Panc1 (cell line): ENCODE measurements around the gene NCAPH2. TPM values are rescaled to one million over a fixed set of nuclear protein-coding genes. Genes with fewer than 3 reads are reported as not detected.

Experiments used
- ATAC-seq: fragments of 200-7000 bp; cut with Tn5 transposase; 2 replicates; pipeline ENCODE4 v1.9.1; 2020; ENCODE audit warnings: mild to moderate bottlenecking, moderate library complexity
- BruUV-seq: library from RNA; stranded (reverse); fragments of 400-500 nt; replicated peaks from 2 replicates; lab custom pipeline; 2021; lab: Mats Ljungman, UMichigan
- CTCF ChIA-PET: fragments of 300-600 bp; sonication (Branson Sonifier 250); formaldehyde crosslinking; loops from one replicate; lab custom pipeline; 2022; ENCODE audit warnings: antibody characterized with exemption; lab: Charles Lee
- POLR2A ChIA-PET: fragments of 300-600 bp; sonication (Branson Sonifier 250); formaldehyde crosslinking; loops from one replicate; lab custom pipeline; 2022; ENCODE audit warnings: antibody characterized with exemption; lab: Charles Lee
- DNase-seq: peaks from one replicate; pipeline ENCODE4 v3.0.0-alpha.2; 2010; ENCODE audit warnings: low read depth, low spot score
- H3K27ac ChIP-seq: 2 replicates; pipeline ENCODE4 v1.5.1; 2011; ENCODE audit warnings: mild to moderate bottlenecking, low read length, inconsistent platforms
- H3K27me3 ChIP-seq: fragments of 200-500 bp; sonication (Bioruptor generic); 2 replicates; pipeline ENCODE4 v1.6.0; 2014; ENCODE audit warnings: low read length, inconsistent platforms; ENCODE audit not compliant: control insufficient read depth, insufficient read depth
- H3K36me3 ChIP-seq: fragments of 200-500 bp; sonication (Bioruptor generic); 2 replicates; pipeline ENCODE4 v1.5.1; 2014; ENCODE audit warnings: inconsistent platforms, mild to moderate bottlenecking, low read length, moderate library complexity; ENCODE audit not compliant: control insufficient read depth, insufficient read depth
- H3K4me1 ChIP-seq: 2 replicates; pipeline ENCODE4 v1.5.1; 2011; ENCODE audit warnings: inconsistent platforms, mild to moderate bottlenecking, low read length, moderate library complexity; ENCODE audit not compliant: control insufficient read depth, insufficient read depth
- H3K4me3 ChIP-seq, 2 experiments: 2 replicates each; pipeline ENCODE4 v1.5.1; 2011 to 2012; ENCODE audit warnings: low read depth in 2 of 2, low read length in 2 of 2, mild to moderate bottlenecking in 2 of 2, inconsistent platforms in 1 of 2, moderate library complexity in 1 of 2
- H3K9me3 ChIP-seq: fragments of 200-500 bp; sonication (Bioruptor generic); 2 replicates; pipeline ENCODE4 v1.5.1; 2014; ENCODE audit warnings: low read depth, mild to moderate bottlenecking, inconsistent platforms, low read length, moderate library complexity; ENCODE audit not compliant: control insufficient read depth, insufficient read depth
- CTCF ChIP-seq: fragments of 450-650 bp; IDR thresholded peaks from 2 replicates; pipeline ENCODE4 v1.5.1; 2017; ENCODE audit warnings: mild to moderate bottlenecking
- POLR2AphosphoS5 ChIP-seq: IDR thresholded peaks from 2 replicates; pipeline ENCODE4 v1.6.1; 2012; ENCODE audit warnings: mild to moderate bottlenecking, low read depth, low read length, moderate library complexity
- REST ChIP-seq, 2 experiments: IDR thresholded peaks; 2 replicates each; pipeline ENCODE4 v1.6.1; 2011 to 2012; ENCODE audit warnings: low read depth in 2 of 2, control low read depth in 1 of 2, low read length in 1 of 2, mild to moderate bottlenecking in 1 of 2, moderate library complexity in 1 of 2; ENCODE audit not compliant: insufficient read depth in 1 of 2
- SIN3A ChIP-seq: IDR thresholded peaks from 2 replicates; pipeline ENCODE4 v1.6.1; 2012; ENCODE audit warnings: low read depth, mild to moderate bottlenecking, low read length, moderate library complexity, borderline replicate concordance; ENCODE audit not compliant: insufficient read depth
- TCF7L2 ChIP-seq: IDR thresholded peaks from 2 replicates; pipeline ENCODE4 v1.6.1; 2011; ENCODE audit warnings: mild to moderate bottlenecking, low read depth, low read length, inconsistent platforms
- in situ Hi-C: cut with HindIII; loops from 2 replicates; pipeline ENCODE4 v1.10.0; 2016; ENCODE audit warnings: low sequenced_read_pairs, low pct_unique_long_range_greater_than_20kb
- intact Hi-C: fragments of 100-400 bp; cut with micrococcal nuclease; formaldehyde crosslinking; loops from one replicate; pipeline ENCODE4 v1.10.0; 2022; ENCODE audit not compliant: unreplicated experiment
- total RNA-seq: library from RNA; stranded (reverse); gene quantifications from one replicate; pipeline ENCODE4 v1.2.1, GENCODE V29; 2021; ENCODE audit not compliant: unreplicated experiment

The NCAPH2 gene
- total RNA-seq, 1 experiment from 2014 or later = 55.6 TPM

GRCh38 chr22:50567721-50568252 lies 59.8 kb downstream of the NCAPH2 start:
- in situ Hi-C loops = no loop called here
- TF ChIP-seq REST (IDR thresholded peaks at IDR 0.05; ENCODE audit: insufficient read depth in 1 of 2, low read depth in 2 of 2, low read length in 1 of 2) (no peak), CTCF (no peak), TCF7L2 (no peak), SIN3A (no peak), POLR2AphosphoS5 (no peak)
- no peak overlapping the region for H3K27ac ChIP-seq
- intact Hi-C loops = no loop called here
- no peaks in the 10 kb centered on the region for H3K27me3 ChIP-seq
- DNase-seq (no peak), ATAC-seq (no peak)
- no peaks in the 10 kb centered on the region for H3K9me3 ChIP-seq
- CTCF ChIA-PET = no interaction called here
- H3K36me3 ChIP-seq = no peaks in the 10 kb centered on the region
- BruUV-seq = no TSS peak
- H3K4me3 ChIP-seq = no peak overlapping the region
- POLR2A ChIA-PET = no interaction called here
- H3K4me1 ChIP-seq = 0 out of 2 replicates have a peak, but pooled peaks cover 4% of the 10 kb centered on the region

- in situ Hi-C loops (no loop called here), intact Hi-C loops (no loop called here)
- Histone ChIP-seq H3K27me3 (no peaks in the 10 kb centered on the region), H3K4me3 (no peak overlapping the region), H3K9me3 (no peaks in the 10 kb centered on the region), H3K27ac (no peak overlapping the region), H3K4me1 (0 out of 2 replicates have a peak, but pooled peaks cover 2% of the 10 kb centered on the region), H3K36me3 (no peaks in the 10 kb centered on the region)
- ATAC-seq (no peak), DNase-seq (no peak)
- no TSS peak for BruUV-seq
- ChIA-PET POLR2A (no interaction called here), CTCF (interaction anchor here (0.6 kb wide), 1 partner anchor 639 kb away, joined by 3 read pairs; no protein-coding TSS in a partner anchor)
- TF ChIP-seq REST (IDR thresholded peaks at IDR 0.05; ENCODE audit: insufficient read depth in 1 of 2, low read depth in 2 of 2, low read length in 1 of 2) (no peak), SIN3A (no peak), CTCF (no peak), POLR2AphosphoS5 (no peak), TCF7L2 (no peak)
These were observed 60.6 kb downstream of the NCAPH2 start for GRCh38 chr22:50568626-50569025.
